ENCODE data around the gene ZNF670.
A peak's percentile ranks its signal among the peaks of the same experiment; 100 is the strongest.
"Not testable (repeated sequence)": the region's sequence is repeated elsewhere in the genome, so short reads cannot be mapped to it uniquely, and the experiment has no call there.

Gene ZNF670

DNA sequence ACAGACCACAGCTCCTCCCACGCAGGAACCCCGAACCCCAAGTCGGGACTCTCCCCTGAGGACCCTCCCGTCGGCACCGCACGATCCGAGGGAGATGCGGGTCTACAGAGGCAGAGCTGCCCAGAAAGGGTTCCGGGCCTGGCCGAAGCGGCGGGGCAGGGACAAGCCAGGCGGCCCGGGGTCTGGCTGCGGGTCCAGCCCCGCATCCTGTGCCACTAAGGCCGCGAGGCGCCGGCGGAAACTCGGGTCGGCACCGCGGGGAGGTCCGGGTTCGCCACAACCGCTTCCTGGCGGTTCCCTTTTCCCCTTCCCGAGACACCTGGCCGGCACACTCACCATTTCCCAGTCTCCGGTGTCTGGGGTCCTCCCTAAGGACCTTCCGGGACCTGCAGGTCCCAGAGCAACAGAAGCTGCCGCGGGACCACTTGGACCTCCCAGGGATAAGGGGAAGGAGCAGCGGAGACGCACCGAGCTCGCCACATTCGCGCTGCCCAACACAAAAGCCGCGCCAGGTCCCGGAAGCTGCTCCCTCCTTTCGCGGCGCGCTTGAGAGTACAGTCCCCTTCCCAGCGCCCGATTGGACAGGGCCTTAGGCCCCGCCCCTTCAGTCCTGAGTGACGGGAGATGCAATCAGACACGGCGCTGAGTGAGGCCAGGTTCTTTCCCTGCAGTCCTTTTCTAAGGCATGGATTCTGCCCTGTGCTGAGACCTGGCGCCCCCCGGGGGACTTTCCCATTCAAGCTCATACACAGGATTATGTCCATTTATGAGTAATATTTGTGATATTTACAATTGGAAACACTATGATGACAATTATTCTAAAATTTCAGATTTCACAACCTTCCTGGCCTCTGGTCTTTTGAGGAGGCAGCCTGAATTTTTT, at the start of gene ZNF670:
Gene ZNF670 (minus strand): TSS at position 554 of the 883 bp plus-strand sequence. CDS start 215 bp downstream, at position 339.
- Mint-ChIP-seq H3K9me3 (peaks cover 30% of the 10 kb centered on the region), H3K27me3 (ENCODE audit: low read depth) (peaks cover 7% of the 10 kb centered on the region)

GRCh38 chr1:247127519-247128282, 49.1 kb upstream of the ZNF670 start:
- Mint-ChIP-seq H3K36me3 (ENCODE audit: low read depth) (peaks cover 16% of the 10 kb centered on the region), H3K27ac (peak overlapping the region; percentile 22), H3K4me3 (peak overlapping the region; percentile 81), H3K9me3 (peaks cover 31% of the 10 kb centered on the region)
- not testable (repeated sequence) for H3K4me1 Mint-ChIP-seq (ENCODE audit: low read depth); H3K27me3 Mint-ChIP-seq (ENCODE audit: low read depth)

More for the DNA sequence above, at the start of gene ZNF670:
- H3K27ac Mint-ChIP-seq, result peak within 1 kb of the TSS; percentile 65
- H3K4me1 Mint-ChIP-seq (ENCODE audit: low read depth), result peaks cover 9% of the 10 kb centered on the region
- peak within 1 kb of the TSS; percentile 88 for H3K4me3 Mint-ChIP-seq
- peaks cover 3% of the 10 kb centered on the region for H3K36me3 Mint-ChIP-seq (ENCODE audit: low read depth)

DNA sequence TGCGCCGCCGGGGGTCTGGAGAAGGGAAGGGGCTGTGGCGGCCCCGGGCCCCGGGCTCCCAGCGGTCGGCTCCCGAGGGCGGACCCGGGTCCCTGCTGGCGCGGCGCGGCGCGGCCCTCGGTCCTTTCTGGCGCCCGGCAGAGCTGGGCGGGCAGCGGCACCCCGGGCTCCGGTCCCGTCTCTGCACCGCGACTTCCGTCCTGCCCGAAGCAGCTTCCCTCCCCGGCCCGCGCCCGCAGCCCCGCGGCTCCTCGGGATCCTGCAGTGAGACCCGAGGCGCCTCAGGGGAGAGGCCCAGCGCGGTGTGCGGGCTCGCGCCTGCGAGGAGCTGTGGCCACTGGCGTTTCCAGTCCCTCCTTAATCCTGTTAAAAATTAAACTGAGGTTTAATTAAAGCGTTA, 48.0 kb upstream of the ZNF670 start:
- H3K9me3 Mint-ChIP-seq, result peaks cover 24% of the 10 kb centered on the region
- H3K4me3 Mint-ChIP-seq; H3K27ac Mint-ChIP-seq; H3K4me1 Mint-ChIP-seq (ENCODE audit: low read depth); H3K36me3 Mint-ChIP-seq (ENCODE audit: low read depth); H3K27me3 Mint-ChIP-seq (ENCODE audit: low read depth): not testable (repeated sequence)

GRCh38 chr1:247126166-247126565, 47.6 kb upstream of the ZNF670 start:
- not testable (repeated sequence) for H3K36me3 Mint-ChIP-seq (ENCODE audit: low read depth); H3K27ac Mint-ChIP-seq; H3K4me3 Mint-ChIP-seq; H3K27me3 Mint-ChIP-seq (ENCODE audit: low read depth); H3K4me1 Mint-ChIP-seq (ENCODE audit: low read depth)
- H3K9me3 Mint-ChIP-seq, result peaks cover 24% of the 10 kb centered on the region

GRCh38 chr1:247121382-247121781, 42.8 kb upstream of the ZNF670 start:
- H3K4me1 Mint-ChIP-seq (ENCODE audit: low read depth), result no peaks in the 10 kb centered on the region
- no peaks in the 10 kb centered on the region for H3K36me3 Mint-ChIP-seq (ENCODE audit: low read depth)
- H3K9me3 Mint-ChIP-seq, result peaks cover 13% of the 10 kb centered on the region
- H3K27ac Mint-ChIP-seq, result no peak overlapping the region
- H3K27me3 Mint-ChIP-seq (ENCODE audit: low read depth), result no peaks in the 10 kb centered on the region
- no peak overlapping the region for H3K4me3 Mint-ChIP-seq

DNA sequence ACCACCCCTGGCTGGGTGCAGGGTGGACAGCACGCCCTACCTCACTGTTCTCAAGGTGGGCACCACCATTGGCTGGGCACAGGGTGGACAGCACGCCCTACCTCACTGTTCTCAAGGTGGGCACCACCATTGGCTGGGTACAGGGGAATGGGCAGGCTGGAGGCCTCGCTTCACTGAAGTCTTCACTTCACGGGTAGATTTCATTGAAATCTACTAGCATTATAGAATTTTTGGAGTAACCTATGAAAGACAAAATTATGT, 41.7 kb upstream of the ZNF670 start:
- not testable (repeated sequence) for H3K4me1 Mint-ChIP-seq (ENCODE audit: low read depth)

DNA sequence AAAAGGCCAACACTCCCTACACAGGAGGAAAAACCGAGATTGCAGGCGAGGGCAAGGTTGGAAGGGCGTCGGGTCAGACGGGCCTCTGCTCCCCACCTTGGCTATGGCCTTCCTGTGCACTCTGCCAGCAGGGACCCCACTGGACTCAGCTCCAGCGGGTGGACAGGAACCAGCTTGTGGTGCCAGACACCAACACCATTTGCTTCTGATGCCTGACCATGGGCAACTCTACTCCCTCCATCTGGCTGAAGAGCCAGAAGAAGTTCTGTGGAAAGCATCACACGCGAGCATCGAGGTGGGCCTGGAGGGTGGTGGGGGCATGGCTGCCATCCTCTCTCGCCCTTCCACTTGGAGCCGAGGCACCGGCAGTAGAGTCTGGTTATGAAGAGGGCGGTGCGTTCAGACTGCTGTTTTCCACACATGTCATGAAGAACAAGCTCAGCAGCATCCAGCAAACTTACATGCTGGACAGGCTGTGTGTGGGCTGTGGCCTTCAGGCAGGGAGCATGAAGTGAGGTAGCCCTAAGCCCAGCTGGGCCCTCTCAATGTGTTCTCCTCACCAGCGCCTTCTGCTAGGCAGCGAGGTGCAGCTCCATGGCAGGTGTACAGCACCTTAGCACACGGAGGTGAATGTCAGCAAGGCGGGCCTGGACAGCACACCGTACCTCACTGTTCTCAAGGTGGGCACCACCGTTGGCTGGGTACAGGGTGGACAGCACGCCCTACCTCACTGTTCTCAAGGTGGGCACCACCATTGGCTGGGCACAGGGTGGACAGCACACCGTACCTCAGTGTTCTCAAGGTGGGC, 41.2 kb upstream of the ZNF670 start:
- peaks cover 14% of the 10 kb centered on the region for H3K9me3 Mint-ChIP-seq
- no peak overlapping the region for H3K4me3 Mint-ChIP-seq
- H3K27ac Mint-ChIP-seq, result no peak overlapping the region
- no peaks in the 10 kb centered on the region for H3K36me3 Mint-ChIP-seq (ENCODE audit: low read depth)
- peaks cover 3% of the 10 kb centered on the region for H3K27me3 Mint-ChIP-seq (ENCODE audit: low read depth)
- H3K4me1 Mint-ChIP-seq (ENCODE audit: low read depth), result no peaks in the 10 kb centered on the region

More for the DNA sequence above, 41.7 kb upstream of the ZNF670 start:
- H3K27me3 Mint-ChIP-seq (ENCODE audit: low read depth); H3K4me3 Mint-ChIP-seq; H3K36me3 Mint-ChIP-seq (ENCODE audit: low read depth); H3K27ac Mint-ChIP-seq: not testable (repeated sequence)
- peaks cover 13% of the 10 kb centered on the region for H3K9me3 Mint-ChIP-seq

- Mint-ChIP-seq H3K27ac (no peak overlapping the region), H3K36me3 (ENCODE audit: low read depth) (no peaks in the 10 kb centered on the region), H3K27me3 (ENCODE audit: low read depth) (peaks cover 7% of the 10 kb centered on the region), H3K9me3 (peaks cover 9% of the 10 kb centered on the region), H3K4me1 (ENCODE audit: low read depth) (no peaks in the 10 kb centered on the region), H3K4me3 (no peak overlapping the region)
Measured at GRCh38 chr1:247118946-247119446, 40.4 kb upstream of the ZNF670 start.

DNA sequence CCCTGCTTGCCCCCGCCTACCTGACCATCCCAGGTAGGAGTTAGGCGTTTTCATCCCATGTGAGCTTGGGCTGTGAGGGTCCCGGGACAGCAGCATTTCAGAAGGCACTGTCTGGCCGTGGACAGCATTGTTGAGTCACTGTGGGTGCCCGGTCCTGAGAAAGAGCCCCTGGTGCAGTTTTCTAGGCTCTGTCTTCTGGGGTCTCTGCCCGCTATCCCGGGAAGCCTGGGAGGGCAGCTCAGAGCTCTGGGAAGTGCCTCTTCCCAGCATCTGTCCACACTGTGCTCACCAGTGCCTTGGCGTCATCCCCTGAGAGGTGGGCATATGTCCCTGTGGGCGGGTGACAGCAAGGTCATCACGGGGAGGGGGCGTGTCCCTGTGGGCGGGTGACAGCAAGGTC, 36.9 kb upstream of the ZNF670 start:
- H3K36me3 Mint-ChIP-seq (ENCODE audit: low read depth), result no peaks in the 10 kb centered on the region
- peaks cover 4% of the 10 kb centered on the region for H3K9me3 Mint-ChIP-seq
- H3K27ac Mint-ChIP-seq, result no peak overlapping the region
- peaks cover 4% of the 10 kb centered on the region for H3K4me1 Mint-ChIP-seq (ENCODE audit: low read depth)
- peaks cover 28% of the 10 kb centered on the region for H3K27me3 Mint-ChIP-seq (ENCODE audit: low read depth)
- no peak overlapping the region for H3K4me3 Mint-ChIP-seq

GRCh38 chr1:247115141-247115510, 36.5 kb upstream of the ZNF670 start:
- Mint-ChIP-seq H3K27ac (no peak overlapping the region), H3K4me1 (ENCODE audit: low read depth) (peaks cover 4% of the 10 kb centered on the region), H3K9me3 (peaks cover 4% of the 10 kb centered on the region), H3K36me3 (ENCODE audit: low read depth) (no peaks in the 10 kb centered on the region), H3K27me3 (ENCODE audit: low read depth) (peaks cover 30% of the 10 kb centered on the region), H3K4me3 (no peak overlapping the region)

DNA sequence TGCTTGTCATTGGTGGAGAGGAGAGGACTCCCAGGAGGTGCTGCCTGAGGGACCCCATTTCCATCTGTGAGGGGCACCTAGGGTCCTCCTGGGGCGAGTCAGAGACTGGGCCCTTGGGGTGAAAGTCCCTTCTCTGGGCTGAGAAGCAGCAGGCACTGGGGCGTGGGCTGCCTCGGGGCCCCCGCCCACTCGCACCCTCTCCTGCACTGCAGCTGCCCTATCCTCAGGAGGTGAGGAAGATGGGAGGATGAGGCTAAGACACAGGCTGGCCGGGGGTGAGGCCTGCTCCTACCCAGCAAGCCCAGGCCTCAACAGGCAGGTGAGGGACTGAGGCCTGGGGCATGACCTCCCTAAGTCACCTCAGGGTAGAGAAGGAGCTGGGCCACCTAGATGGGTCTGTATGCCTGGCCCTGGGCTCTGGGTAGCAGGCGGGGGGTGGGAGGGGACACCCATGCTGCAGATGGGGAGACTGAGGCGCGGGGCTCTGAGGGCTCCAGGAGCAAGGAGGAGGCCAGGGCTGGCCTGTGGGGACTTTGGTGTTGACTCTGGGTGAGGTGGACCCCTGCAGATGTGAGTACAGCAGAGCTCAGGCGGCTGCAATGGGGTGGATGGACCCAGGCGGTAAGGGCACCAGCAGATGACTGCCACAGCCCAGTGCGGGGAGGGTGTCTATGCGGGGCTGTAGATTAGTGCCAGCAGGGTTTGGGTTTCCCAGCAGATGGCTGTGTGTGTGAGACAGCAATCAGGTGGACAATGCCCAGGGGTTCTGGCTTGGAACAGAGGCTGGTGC, 35.9 kb upstream of the ZNF670 start:
- no peak overlapping the region for H3K4me3 Mint-ChIP-seq
- H3K4me1 Mint-ChIP-seq (ENCODE audit: low read depth), result peaks cover 4% of the 10 kb centered on the region
- no peaks in the 10 kb centered on the region for H3K36me3 Mint-ChIP-seq (ENCODE audit: low read depth)
- peaks cover 36% of the 10 kb centered on the region for H3K27me3 Mint-ChIP-seq (ENCODE audit: low read depth)
- peaks cover 7% of the 10 kb centered on the region for H3K9me3 Mint-ChIP-seq
- H3K27ac Mint-ChIP-seq, result no peak overlapping the region

- H3K27ac Mint-ChIP-seq, result no peak overlapping the region
- H3K4me1 Mint-ChIP-seq (ENCODE audit: low read depth), result peaks cover 4% of the 10 kb centered on the region
- peaks cover 44% of the 10 kb centered on the region for H3K27me3 Mint-ChIP-seq (ENCODE audit: low read depth)
- no peaks in the 10 kb centered on the region for H3K36me3 Mint-ChIP-seq (ENCODE audit: low read depth)
- peaks cover 7% of the 10 kb centered on the region for H3K9me3 Mint-ChIP-seq
- no peak overlapping the region for H3K4me3 Mint-ChIP-seq
Measured at GRCh38 chr1:247113733-247114271, 35.2 kb upstream of the ZNF670 start.

DNA sequence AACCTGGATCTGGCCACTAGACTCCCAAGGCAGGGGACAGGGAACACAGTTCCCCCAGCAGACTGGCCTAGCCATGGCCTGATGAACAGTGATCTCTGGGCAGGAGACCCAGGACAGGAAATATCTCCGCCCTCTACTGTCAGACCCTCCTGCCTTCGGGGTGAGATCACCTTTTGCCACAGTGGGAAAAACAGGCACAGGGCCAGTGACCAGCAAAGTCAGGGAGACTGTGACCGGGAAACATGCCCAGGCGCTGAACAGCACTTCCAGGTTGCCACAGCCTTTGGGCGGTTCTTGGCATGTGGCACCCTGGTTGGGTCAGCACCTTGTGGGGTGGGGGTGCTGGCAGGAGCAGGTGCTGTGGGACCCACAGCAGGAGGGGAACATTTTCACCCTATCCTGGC, 34.5 kb upstream of the ZNF670 start:
- H3K27ac Mint-ChIP-seq, result no peak overlapping the region
- H3K4me1 Mint-ChIP-seq (ENCODE audit: low read depth), result peaks cover 4% of the 10 kb centered on the region
- peaks cover 7% of the 10 kb centered on the region for H3K9me3 Mint-ChIP-seq
- H3K36me3 Mint-ChIP-seq (ENCODE audit: low read depth), result no peaks in the 10 kb centered on the region
- peak overlapping the region; percentile 25 for H3K4me3 Mint-ChIP-seq
- H3K27me3 Mint-ChIP-seq (ENCODE audit: low read depth), result peaks cover 51% of the 10 kb centered on the region

DNA sequence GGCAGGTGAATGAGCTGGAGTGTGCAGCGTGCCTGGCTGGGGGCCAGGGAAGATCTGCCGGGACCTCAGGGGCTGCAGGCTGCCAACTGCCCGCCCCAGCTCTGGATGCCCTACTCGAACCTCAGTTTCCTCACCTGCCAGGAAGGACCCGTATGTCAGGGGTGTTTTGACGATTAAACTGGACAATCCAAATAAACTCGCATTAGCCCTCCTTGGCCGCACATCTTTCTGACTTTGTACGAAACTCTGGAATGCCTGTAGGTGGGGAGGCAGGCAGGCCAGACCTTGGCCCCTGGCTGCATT, 33.8 kb upstream of the ZNF670 start:
- H3K27me3 Mint-ChIP-seq (ENCODE audit: low read depth), result peaks cover 56% of the 10 kb centered on the region
- no peak overlapping the region for H3K4me3 Mint-ChIP-seq
- H3K4me1 Mint-ChIP-seq (ENCODE audit: low read depth), result peaks cover 4% of the 10 kb centered on the region
- H3K27ac Mint-ChIP-seq, result no peak overlapping the region
- peaks cover 8% of the 10 kb centered on the region for H3K9me3 Mint-ChIP-seq
- no peaks in the 10 kb centered on the region for H3K36me3 Mint-ChIP-seq (ENCODE audit: low read depth)

All from T-helper 1 cell treated with Interleukin-12 subunit alpha and Interleukin-12 subunit beta and Interleukin-4 antibody, amounts not matched to agents 30 μg/mL and 1 μg/mL, for 36 hours (primary cell).